HPDE6-E6E7 (cell line): ENCODE data around the gene LZTR1.
"Not testable (repeated sequence)": the region's sequence is repeated elsewhere in the genome, so short reads cannot be mapped to it uniquely, and the experiment has no call there.

Source experiments
- DNase-seq: peaks from one replicate; pipeline ENCODE4 v3.0.0; 2011; ENCODE audit warnings: missing footprints; ENCODE audit errors: extremely low spot score

The LZTR1 gene

GRCh38 chr22:20996598-20997535 is 14.8 kb downstream of the LZTR1 start:
- DNase-seq = no peak

GRCh38 chr22:20997536-20998257 is 15.6 kb downstream of the LZTR1 start:
- DNase-seq = no peak

- DNase-seq = no peak
These were observed 16.6 kb downstream of the LZTR1 start for GRCh38 chr22:20998411-20999336.

- no peak for DNase-seq
These were observed 17.5 kb downstream of the LZTR1 start for GRCh38 chr22:20999350-21000206.

- DNase-seq = no peak
These were observed 18.3 kb downstream of the LZTR1 start for GRCh38 chr22:21000207-21000986.

- DNase-seq = no peak
These were observed 19.0 kb downstream of the LZTR1 start for GRCh38 chr22:21000987-21001600.

GRCh38 chr22:21001601-21002325 is 19.7 kb downstream of the LZTR1 start, which contains the start of gene THAP7:
TSS of gene THAP7 (minus strand) at chr22:21002118. CDS start at chr22:21001911, 207 bp downstream.
- peak; percentile 92 for DNase-seq

GRCh38 chr22:21003782-21004181 is 21.7 kb downstream of the LZTR1 start:
- DNase-seq = no peak

- not testable (repeated sequence) for DNase-seq
These were observed 27.1 kb downstream of the LZTR1 start for GRCh38 chr22:21009208-21009607.

GRCh38 chr22:21009638-21010425 is 27.7 kb downstream of the LZTR1 start:
- no peak for DNase-seq

GRCh38 chr22:21010426-21011113 is 28.5 kb downstream of the LZTR1 start:
- DNase-seq = no peak

- no peak for DNase-seq
These were observed 30.6 kb downstream of the LZTR1 start for GRCh38 chr22:21012446-21013407.

- no peak for DNase-seq
These were observed 31.6 kb downstream of the LZTR1 start for GRCh38 chr22:21013657-21014201.

GRCh38 chr22:21014202-21014725 is 32.2 kb downstream of the LZTR1 start:
- peak; percentile 69 for DNase-seq

- DNase-seq = no peak
These were observed 32.8 kb downstream of the LZTR1 start, which contains the start of gene P2RX6 for GRCh38 chr22:21014726-21015465. TSS of gene P2RX6 (plus strand) at chr22:21015165. CDS start at chr22:21015175, 10 bp downstream.
